B cell (primary cell): ENCODE data around the gene UBR4. TPM values are rescaled to one million over a fixed set of nuclear protein-coding genes. Genes with fewer than 3 reads are reported as not detected.
A peak's percentile ranks its signal among the peaks of the same experiment; 100 is the strongest.

Experiments
- ATAC-seq: fragments of 200-7000 bp; cut with Tn5 transposase; one replicate; pipeline ENCODE4 v1.10.0; 2021; ENCODE audit warnings: low read depth, mild to moderate bottlenecking, moderate number of reproducible peaks, moderate library complexity
- CTCF ChIA-PET: fragments of 350-600 bp; sonication (Branson Sonifier 250); formaldehyde crosslinking; loops from one replicate; lab custom pipeline; 2021; ENCODE audit warnings: antibody characterized with exemption, inconsistent platforms; lab: Charles Lee
- POLR2A ChIA-PET: fragments of 350-600 bp; sonication (Branson Sonifier 250); formaldehyde crosslinking; loops from one replicate; lab custom pipeline; 2021; ENCODE audit warnings: antibody characterized with exemption; lab: Charles Lee
- DNase-seq: peaks from one replicate; pipeline ENCODE4 v3.0.0; 2013
- H2AFZ ChIP-seq: 2 replicates; pipeline ENCODE4 v1.6.1; 2012; ENCODE audit warnings: mild to moderate bottlenecking, low read depth, low read length; ENCODE audit not compliant: insufficient read depth, poor library complexity, severe bottlenecking
- H3K27ac ChIP-seq, 2 donors: 1 replicate in 1 of 2; 2 replicates in 1 of 2; pipeline ENCODE4 v1.5.1; 2012 to 2013; ENCODE audit warnings: low read length in 2 of 2, mild to moderate bottlenecking in 2 of 2, moderate library complexity in 1 of 2
- H3K27me3 ChIP-seq, 4 experiments: fragments of 200-600 bp in 1 of 4; sonication (generic) in 1 of 4; replicated peaks in 1 of 4; 1 replicate in 2 of 4; 2 replicates in 2 of 4; pipeline versions ENCODE4 v1.6.1 to v1.7.0; 2013 to 2016; ENCODE audit warnings: low read length in 3 of 4, mild to moderate bottlenecking in 2 of 4, mixed read lengths in 1 of 4, moderate library complexity in 1 of 4; ENCODE audit not compliant: insufficient read depth in 4 of 4, control insufficient read depth in 3 of 4; ENCODE audit errors: control extremely low read depth in 1 of 4
- H3K36me3 ChIP-seq, 2 experiments: replicated peaks in 1 of 2; 1 replicate in 1 of 2; 2 replicates in 1 of 2; pipeline versions ENCODE4 v1.6.1 to v1.7.1; 2013; ENCODE audit warnings: low read length in 1 of 2; ENCODE audit not compliant: insufficient read depth in 2 of 2, control insufficient read depth in 1 of 2; ENCODE audit errors: control extremely low read depth in 1 of 2, extremely low read depth in 1 of 2
- H3K4me1 ChIP-seq, 2 donors: fragments of 200-600 bp in 1 of 2; sonication (generic) in 1 of 2; 1 replicate in 1 of 2; 2 replicates in 1 of 2; pipeline versions ENCODE4 v1.5.1 to v1.6.1; 2013 to 2017; ENCODE audit warnings: low read length in 2 of 2; ENCODE audit not compliant: control insufficient read depth in 2 of 2, insufficient read depth in 2 of 2
- H3K4me2 ChIP-seq: replicated peaks from 2 replicates; pipeline ENCODE3; 2012; ENCODE audit warnings: mild to moderate bottlenecking, low read depth, low read length; ENCODE audit not compliant: poor library complexity, severe bottlenecking
- H3K4me3 ChIP-seq, 5 experiments: fragments of 200-600 bp in 1 of 5; sonication (generic) in 1 of 5; 1 replicate in 3 of 5; 2 replicates in 2 of 5; pipeline versions ENCODE4 v1.5.1 to v1.7.0; 2011 to 2016; ENCODE audit warnings: low read length in 4 of 5, mild to moderate bottlenecking in 4 of 5, low read depth in 2 of 5, control low read depth in 1 of 5, moderate library complexity in 1 of 5; ENCODE audit not compliant: insufficient read depth in 1 of 5; ENCODE audit errors: control extremely low read depth in 1 of 5, extremely low read depth in 1 of 5
- H3K79me2 ChIP-seq: fragments of 200-600 bp; sonication (generic); one replicate; pipeline ENCODE4 v1.6.0; 2016; ENCODE audit warnings: low read length; ENCODE audit not compliant: control insufficient read depth, insufficient read depth
- H3K9ac ChIP-seq: fragments of 200-600 bp; sonication (generic); 2 replicates; pipeline ENCODE4 v1.6.1; 2017; ENCODE audit warnings: mild to moderate bottlenecking, low read length, moderate library complexity
- H3K9me3 ChIP-seq, 3 donors: one replicate each; pipeline versions ENCODE4 v1.6.1 to v1.7.1; 2013; ENCODE audit warnings: low read length in 2 of 3; ENCODE audit not compliant: control insufficient read depth in 2 of 3, insufficient read depth in 1 of 3; ENCODE audit errors: control extremely low read depth in 1 of 3
- H4K20me1 ChIP-seq: 2 replicates; pipeline ENCODE4 v1.6.0; 2012; ENCODE audit warnings: mild to moderate bottlenecking, low read length; ENCODE audit not compliant: insufficient read depth, control insufficient read depth, poor library complexity, severe bottlenecking
- H3K27ac Mint-ChIP-seq: one replicate; pipeline ENCODE4 v1.8.0; 2021; ENCODE audit warnings: mixed read lengths
- H3K27me3 Mint-ChIP-seq: one replicate; pipeline ENCODE4 v1.8.0; 2021; ENCODE audit warnings: mixed read lengths
- H3K4me1 Mint-ChIP-seq: one replicate; pipeline ENCODE4 v1.8.0; 2021; ENCODE audit warnings: mixed read lengths
- H3K4me3 Mint-ChIP-seq: one replicate; pipeline ENCODE4 v1.8.0; 2021; ENCODE audit warnings: mixed read lengths
- H3K9me3 Mint-ChIP-seq: one replicate; pipeline ENCODE4 v1.8.0; 2022; ENCODE audit warnings: mixed read lengths; ENCODE audit not compliant: insufficient read depth
- EZH2 ChIP-seq: IDR thresholded peaks from 2 replicates; pipeline ENCODE4 v1.6.1; 2012; ENCODE audit warnings: borderline replicate concordance, low read depth, mild to moderate bottlenecking, moderate library complexity, low read length; ENCODE audit not compliant: insufficient read depth, poor library complexity, severe bottlenecking
- WGBS: methylation state at CpG from one replicate; pipeline ENCODE4 v1.1.5; 2013; ENCODE audit warnings: missing lambda C conversion rate; ENCODE audit not compliant: insufficient coverage; 5-methylcytosine and 5-hydroxymethylcytosine counted together
- intact Hi-C: fragments of 100-400 bp; cut with micrococcal nuclease; formaldehyde crosslinking; loops from one replicate; pipeline ENCODE4 v1.10.0; 2022
- polyA plus RNA-seq: library from polyadenylated mRNA; depleted of rRNA; stranded (reverse); fragments of >200 nt; gene quantifications from 2 replicates; pipeline ENCODE4 v1.2.3, GENCODE V29; 2012
- total RNA-seq, 2 donors: library from RNA; stranded (reverse); fragments of 120-200 nt in 1 of 2; gene quantifications; 1 replicate in 1 of 2; 2 replicates in 1 of 2; pipeline versions ENCODE4 v1.2.3 to v1.2.4, GENCODE V29; 2013 to 2022
- TF ChIP-seq, protein P1 (sequence below): fragments of 200-600 bp; IDR thresholded peaks from one replicate; pipeline ENCODE4 v1.8.0; 2022; ENCODE audit warnings: antibody characterized with exemption, mild to moderate bottlenecking

The UBR4 gene
- total and polyA plus RNA-seq, 2 donors (not counting 1 experiment from before 2014, with no cell fraction given), result 90.0 to 190 TPM

DNA sequence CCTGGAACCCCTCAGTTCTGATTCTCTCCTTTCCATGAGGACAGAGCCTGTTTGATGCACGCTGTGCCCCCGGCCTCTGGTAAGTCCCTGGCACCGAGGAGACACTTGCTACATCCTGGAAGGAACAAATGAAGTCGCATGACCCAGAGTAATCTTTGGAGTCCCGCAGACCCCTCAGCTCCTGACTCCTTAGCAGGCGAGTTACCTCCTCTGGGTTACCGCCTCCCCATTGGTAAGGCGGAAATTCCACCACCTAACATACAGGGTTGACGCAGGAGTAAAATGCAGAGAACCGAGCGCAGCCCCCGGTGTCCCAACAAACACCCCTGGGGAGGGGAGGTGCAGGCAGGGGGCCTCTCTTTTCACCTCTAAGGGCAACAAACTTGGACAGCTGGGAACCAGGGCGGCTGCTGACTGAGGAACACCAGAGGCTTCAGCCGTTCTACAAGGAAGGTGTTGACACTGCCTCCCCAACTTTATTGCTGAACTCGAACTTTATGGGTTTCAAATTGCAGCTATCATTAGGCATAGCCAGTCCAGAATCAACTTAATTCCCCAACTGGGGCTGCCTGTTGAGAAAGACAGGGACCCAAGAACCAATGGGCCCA lies 138.3 kb downstream of the UBR4 start:
- POLR2A ChIA-PET, result no interaction called here
- no peaks in the 10 kb centered on the region for H3K4me1 ChIP-seq

GRCh38 chr1:19070891-19071621 lies 139.0 kb downstream of the UBR4 start:
- H3K27ac ChIP-seq, result no peak overlapping the region

More for the DNA sequence above, 138.3 kb downstream of the UBR4 start:
- H3K9me3 Mint-ChIP-seq, result no peaks in the 10 kb centered on the region
- no peaks in the 10 kb centered on the region for H3K79me2 ChIP-seq
- no peak overlapping the region for H3K27ac Mint-ChIP-seq
- TF ChIP-seq EZH2, result no peak
- TF ChIP-seq, protein P1, sequence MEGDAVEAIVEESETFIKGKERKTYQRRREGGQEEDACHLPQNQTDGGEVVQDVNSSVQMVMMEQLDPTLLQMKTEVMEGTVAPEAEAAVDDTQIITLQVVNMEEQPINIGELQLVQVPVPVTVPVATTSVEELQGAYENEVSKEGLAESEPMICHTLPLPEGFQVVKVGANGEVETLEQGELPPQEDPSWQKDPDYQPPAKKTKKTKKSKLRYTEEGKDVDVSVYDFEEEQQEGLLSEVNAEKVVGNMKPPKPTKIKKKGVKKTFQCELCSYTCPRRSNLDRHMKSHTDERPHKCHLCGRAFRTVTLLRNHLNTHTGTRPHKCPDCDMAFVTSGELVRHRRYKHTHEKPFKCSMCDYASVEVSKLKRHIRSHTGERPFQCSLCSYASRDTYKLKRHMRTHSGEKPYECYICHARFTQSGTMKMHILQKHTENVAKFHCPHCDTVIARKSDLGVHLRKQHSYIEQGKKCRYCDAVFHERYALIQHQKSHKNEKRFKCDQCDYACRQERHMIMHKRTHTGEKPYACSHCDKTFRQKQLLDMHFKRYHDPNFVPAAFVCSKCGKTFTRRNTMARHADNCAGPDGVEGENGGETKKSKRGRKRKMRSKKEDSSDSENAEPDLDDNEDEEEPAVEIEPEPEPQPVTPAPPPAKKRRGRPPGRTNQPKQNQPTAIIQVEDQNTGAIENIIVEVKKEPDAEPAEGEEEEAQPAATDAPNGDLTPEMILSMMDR, result no peak
- 79% methylated on average over 10 of the region's 15 CpGs for WGBS
- intact Hi-C loops, result no loop called here
- no peaks in the 10 kb centered on the region for H4K20me1 ChIP-seq
- H3K27me3 Mint-ChIP-seq, result no peaks in the 10 kb centered on the region
- no peak overlapping the region for H3K4me2 ChIP-seq
- no peak overlapping the region for H3K27ac ChIP-seq
- CTCF ChIA-PET, result no interaction called here
- no peaks in the 10 kb centered on the region for H3K9me3 ChIP-seq
- H3K4me1 Mint-ChIP-seq, result no peaks in the 10 kb centered on the region
- no peak overlapping the region for H3K9ac ChIP-seq
- no peak overlapping the region for H3K4me3 Mint-ChIP-seq
- H3K4me3 ChIP-seq, result no peak overlapping the region
- no peak overlapping the region for H2AFZ ChIP-seq
- peaks cover 5 to 36% of the 10 kb centered on the region in 2 experiments for H3K36me3 ChIP-seq
- no peaks in the 10 kb centered on the region for H3K27me3 ChIP-seq
- no peak for DNase-seq
- ATAC-seq, result no peak

More at GRCh38 chr1:19070891-19071621, 139.0 kb downstream of the UBR4 start:
- no peak for ATAC-seq
- Histone ChIP-seq H3K4me3 (no peak overlapping the region), H3K79me2 (no peaks in the 10 kb centered on the region), H2AFZ (no peak overlapping the region), H4K20me1 (no peaks in the 10 kb centered on the region), H3K27me3 (no peaks in the 10 kb centered on the region), H3K4me1 (no peaks in the 10 kb centered on the region), H3K9me3 (no peaks in the 10 kb centered on the region), H3K4me2 (peak overlapping the region; percentile 25), H3K36me3 (peaks cover 5 to 28% of the 10 kb centered on the region in 2 experiments), H3K9ac (no peak overlapping the region)
- TF ChIP-seq EZH2, result no peak
- TF ChIP-seq, protein P1, result no peak
- H3K9me3 Mint-ChIP-seq, result no peaks in the 10 kb centered on the region
- H3K4me1 Mint-ChIP-seq, result no peaks in the 10 kb centered on the region
- H3K27ac Mint-ChIP-seq, result no peak overlapping the region
- DNase-seq, result no peak
- no peak overlapping the region for H3K4me3 Mint-ChIP-seq
- WGBS, result 81% methylated on average over 16 of the region's 17 CpGs
- intact Hi-C loops, result no loop called here
- no peaks in the 10 kb centered on the region for H3K27me3 Mint-ChIP-seq
- CTCF ChIA-PET, result interaction anchor here (0.7 kb wide), 1 partner anchor 9 kb away, joined by 3 read pairs; no protein-coding TSS in a partner anchor
- POLR2A ChIA-PET, result no interaction called here
